H1 (cell line): ENCODE results near the gene GFM1. TPM values are rescaled to one million over a fixed set of nuclear protein-coding genes. Genes with fewer than 3 reads are reported as not detected.

Source experiments
- CTCF ChIA-PET: fragments of 300-600 bp; sonication (Branson Sonifier 250); formaldehyde crosslinking; loops from one replicate; lab custom pipeline; 2021; ENCODE audit not compliant: partially characterized antibody; lab: Charles Lee
- POLR2A ChIA-PET: fragments of 300-600 bp; sonication (Branson Sonifier 250); formaldehyde crosslinking; loops from one replicate; lab custom pipeline; 2021; ENCODE audit warnings: inconsistent platforms; ENCODE audit not compliant: partially characterized antibody; lab: Charles Lee
- DNase-seq, 2 experiments: peaks; one replicate each; pipeline versions ENCODE4 v3.0.0 to v3.0.0-alpha.2; 2010 to 2022; ENCODE audit warnings: low spot score in 2 of 2, low read depth in 1 of 2, mixed read lengths in 1 of 2
- FAIRE-seq: peaks from 2 replicates; lab custom pipeline; 2011; peaks lifted over from hg19 to GRCh38; lab: Jason Lieb, UNC
- H2AFZ ChIP-seq: 2 replicates; pipeline ENCODE4 v1.8.1; 2012; ENCODE audit warnings: low read length, inconsistent platforms
- H2AK5ac ChIP-seq: 2 replicates; pipeline ENCODE4 v1.6.1; 2013; ENCODE audit warnings: low read depth, low read length
- H2BK120ac ChIP-seq: replicated peaks from 2 replicates; pipeline ENCODE3; 2013; ENCODE audit warnings: low read depth, low read length, inconsistent platforms
- H2BK12ac ChIP-seq: 2 replicates; pipeline ENCODE4 v1.6.1; 2013; ENCODE audit warnings: low read depth, low read length
- H2BK15ac ChIP-seq: 2 replicates; pipeline ENCODE4 v1.6.1; 2013; ENCODE audit warnings: low read length
- H2BK20ac ChIP-seq: 2 replicates; pipeline ENCODE4 v1.6.1; 2013; ENCODE audit warnings: low read length
- H2BK5ac ChIP-seq: 2 replicates; pipeline ENCODE4 v1.6.1; 2013; ENCODE audit warnings: low read depth, low read length
- H3K14ac ChIP-seq: 2 replicates; pipeline ENCODE4 v1.6.1; 2013; ENCODE audit warnings: inconsistent platforms; ENCODE audit not compliant: insufficient read length
- H3K18ac ChIP-seq: 2 replicates; pipeline ENCODE4 v1.6.1; 2013; ENCODE audit warnings: low read length; ENCODE audit errors: extremely low read depth
- H3K23ac ChIP-seq: 2 replicates; pipeline ENCODE4 v1.6.1; 2013; ENCODE audit warnings: inconsistent platforms; ENCODE audit not compliant: insufficient read length
- H3K23me2 ChIP-seq: 2 replicates; pipeline ENCODE4 v1.6.1; 2013; ENCODE audit warnings: low read depth, low read length
- H3K27ac ChIP-seq: 2 replicates; pipeline ENCODE4 v1.6.1; 2011; ENCODE audit warnings: low read depth, low read length, inconsistent platforms
- H3K27me3 ChIP-seq, 4 experiments: replicated peaks in 1 of 4; 1 replicate in 1 of 4; 2 replicates in 3 of 4; pipeline versions ENCODE4 v1.6.1 to v1.8.1; 2011 to 2013; ENCODE audit warnings: low read length in 3 of 4, mild to moderate bottlenecking in 3 of 4, inconsistent platforms in 2 of 4, mixed read lengths in 2 of 4, moderate library complexity in 1 of 4; ENCODE audit not compliant: control insufficient read depth in 3 of 4, insufficient read depth in 3 of 4; ENCODE audit errors: extremely low read depth in 1 of 4
- H3K36me3 ChIP-seq, 4 experiments: 2 replicates each; pipeline versions ENCODE4 v1.6.1 to v1.8.1; 2011 to 2013; ENCODE audit warnings: mild to moderate bottlenecking in 4 of 4, low read length in 3 of 4, moderate library complexity in 2 of 4, control low read depth in 1 of 4, inconsistent platforms in 1 of 4; ENCODE audit not compliant: insufficient read depth in 4 of 4, control insufficient read depth in 2 of 4
- H3K4ac ChIP-seq: replicated peaks from 2 replicates; pipeline ENCODE3; 2013; ENCODE audit warnings: low read length, low read depth, mixed read lengths, inconsistent platforms; ENCODE audit not compliant: insufficient read length
- H3K4me1 ChIP-seq, 4 experiments: replicated peaks in 1 of 4; 1 replicate in 1 of 4; 2 replicates in 3 of 4; pipeline versions ENCODE4 v1.6.1 to v1.8.1; 2011 to 2013; ENCODE audit warnings: low read length in 3 of 4, inconsistent platforms in 2 of 4, mixed read lengths in 1 of 4; ENCODE audit not compliant: insufficient read depth in 4 of 4, control insufficient read depth in 3 of 4
- H3K4me2 ChIP-seq, 2 experiments: 2 replicates each; pipeline versions ENCODE4 v1.6.1 to v1.8.1; 2011 to 2013; ENCODE audit warnings: low read depth in 2 of 2, low read length in 2 of 2, control low read depth in 1 of 2, inconsistent platforms in 1 of 2, mild to moderate bottlenecking in 1 of 2; ENCODE audit not compliant: insufficient read depth in 1 of 2
- H3K4me3 ChIP-seq, 4 experiments: fragments of 200-600, 300-600 bp in 1 of 4; sonication (generic), shearing (Covaris generic), sonication (Bioruptor Twin) in 1 of 4; 2 replicates each; pipeline versions ENCODE4 v1.5.1 to v1.8.1; 2011 to 2016; ENCODE audit warnings: low read length in 4 of 4, low read depth in 3 of 4, control low read depth in 2 of 4, inconsistent platforms in 2 of 4, mild to moderate bottlenecking in 2 of 4, mixed read lengths in 1 of 4, moderate library complexity in 1 of 4; ENCODE audit not compliant: insufficient read depth in 2 of 4; ENCODE audit errors: extremely low read depth in 1 of 4
- H3K56ac ChIP-seq: replicated peaks from 2 replicates; pipeline ENCODE3; 2013; ENCODE audit warnings: low read depth, mild to moderate bottlenecking, mixed read lengths, low read length, inconsistent platforms; ENCODE audit not compliant: insufficient read length
- H3K79me1 ChIP-seq: 2 replicates; pipeline ENCODE4 v1.6.1; 2013; ENCODE audit warnings: low read depth, low read length, control low read depth
- H3K79me2 ChIP-seq, 2 experiments: 2 replicates each; pipeline versions ENCODE4 v1.6.1 to v1.8.1; 2012 to 2013; ENCODE audit warnings: low read length in 2 of 2, mild to moderate bottlenecking in 2 of 2, inconsistent platforms in 1 of 2; ENCODE audit not compliant: insufficient read depth in 2 of 2, control insufficient read depth in 1 of 2
- H3K9ac ChIP-seq, 4 experiments: replicated peaks in 1 of 4; 1 replicate in 1 of 4; 2 replicates in 3 of 4; pipeline versions ENCODE4 v1.6.1 to v1.8.1; 2011 to 2013; ENCODE audit warnings: low read depth in 3 of 4, low read length in 3 of 4, control low read depth in 2 of 4, mild to moderate bottlenecking in 2 of 4, moderate library complexity in 2 of 4, inconsistent platforms in 1 of 4; ENCODE audit errors: extremely low read depth in 1 of 4
- H3K9me3 ChIP-seq, 2 experiments: 2 replicates each; pipeline versions ENCODE4 v1.6.1 to v1.8.1; 2012 to 2013; ENCODE audit warnings: mild to moderate bottlenecking in 2 of 2, moderate library complexity in 2 of 2, control low read depth in 1 of 2, inconsistent platforms in 1 of 2, low read depth in 1 of 2, low read length in 1 of 2, mixed read lengths in 1 of 2; ENCODE audit not compliant: insufficient read depth in 2 of 2
- H4K20me1 ChIP-seq, 2 experiments: replicated peaks in 1 of 2; 2 replicates each; pipeline versions ENCODE3 to v1.8.1; 2011 to 2013; ENCODE audit warnings: inconsistent platforms in 2 of 2, low read length in 2 of 2, mild to moderate bottlenecking in 1 of 2; ENCODE audit not compliant: insufficient read depth in 2 of 2, control insufficient read depth in 1 of 2
- H4K5ac ChIP-seq: 2 replicates; pipeline ENCODE4 v1.6.1; 2013; ENCODE audit warnings: low read length, low read depth, mixed read lengths, inconsistent platforms; ENCODE audit not compliant: insufficient read length
- H4K8ac ChIP-seq: 2 replicates; pipeline ENCODE4 v1.8.0; 2013; ENCODE audit warnings: mild to moderate bottlenecking, moderate library complexity, low read length, inconsistent platforms; ENCODE audit not compliant: insufficient read depth; ENCODE audit errors: extremely low read depth
- H4K91ac ChIP-seq: replicated peaks from 2 replicates; pipeline ENCODE3; 2013; ENCODE audit warnings: low read length, mixed read lengths, inconsistent platforms; ENCODE audit not compliant: insufficient read length
- ASH2L ChIP-seq: fragments of 200-600, 300-600 bp; sonication (generic); IDR thresholded peaks from one replicate; pipeline ENCODE4 v1.7.1; 2017; ENCODE audit warnings: low read length
- CBX8 ChIP-seq: fragments of 300-800, 300-1000 bp; sonication (generic); IDR thresholded peaks from 2 replicates; pipeline ENCODE4 v1.7.1; 2016; ENCODE audit warnings: low read depth, low read length, borderline replicate concordance
- CHD2 ChIP-seq: IDR thresholded peaks from 2 replicates; pipeline ENCODE4 v1.6.1; 2012; ENCODE audit warnings: low read length, improper control_type of control experiment
- JUND ChIP-seq: IDR thresholded peaks from 2 replicates; pipeline ENCODE4 v1.6.1; 2011; ENCODE audit warnings: mild to moderate bottlenecking, improper control_type of control experiment, low read length
- KDM4A ChIP-seq: IDR thresholded peaks from one replicate; pipeline ENCODE4 v1.7.1; 2012; ENCODE audit warnings: low read depth, mild to moderate bottlenecking, moderate library complexity, low read length, inconsistent platforms; ENCODE audit not compliant: severe bottlenecking
- POLR2A ChIP-seq, 2 experiments: IDR thresholded peaks; 1 replicate in 1 of 2; 2 replicates in 1 of 2; pipeline ENCODE4 v1.6.1; 2011; ENCODE audit warnings: low read depth in 2 of 2, low read length in 2 of 2, mild to moderate bottlenecking in 2 of 2; ENCODE audit errors: control extremely low read depth in 1 of 2
- SP2 ChIP-seq: IDR thresholded peaks from 2 replicates; pipeline ENCODE4 v1.6.1; 2012; ENCODE audit warnings: mild to moderate bottlenecking, low read length, inconsistent platforms
- WGBS, 2 experiments: shearing (Covaris generic) in 1 of 2; methylation state at CpG; one replicate each; pipeline versions ENCODE4 v1.1.6 to v1.1.7; 2013 to 2015; ENCODE audit warnings: low lambda C conversion rate in 2 of 2, mixed read lengths in 2 of 2, inconsistent platforms in 1 of 2, low coverage in 1 of 2, missing lambda C conversion rate in 1 of 2; ENCODE audit not compliant: insufficient replicate concordance in 2 of 2, insufficient coverage in 1 of 2, insufficient read length in 1 of 2; ENCODE audit errors: extremely low coverage in 1 of 2, missing lambda C conversion rate in 1 of 2; 5-methylcytosine and 5-hydroxymethylcytosine counted together
- polyA plus RNA-seq, 7 experiments: library from polyadenylated mRNA; depleted of rRNA in 3 of 7; stranded (reverse) in 5 of 7; unstranded in 2 of 7; fragments of >200 nt in 5 of 7; fragments of 200-250 nt in 2 of 7; gene quantifications; 1 replicate in 5 of 7; 2 replicates in 1 of 7; 4 replicates in 1 of 7; pipeline versions ENCODE4 v1.2.1 to v1.2.3, GENCODE V29; 2011 to 2013; ENCODE audit warnings: missing spikeins in 2 of 7, mixed read lengths in 2 of 7
- total RNA-seq: library from RNA; stranded (reverse); fragmentation: NEBNext Ultra II Directional; extraction: Animal tissue kit (Norgen Biotek cat#: 25700); gene quantifications from 2 replicates; pipeline ENCODE4 v1.2.1, GENCODE V29; 2021
- TF ChIP-seq, protein P1 (sequence below): IDR thresholded peaks from 2 replicates; pipeline ENCODE4 v1.6.1; 2012; ENCODE audit warnings: low read length, inconsistent platforms

Gene GFM1
- total and polyA plus RNA-seq, 2 of the 8 experiments (the other 6 are each of a cell fraction or from before 2014, with no cell fraction given) = 10.9 to 45.3 TPM

DNA sequence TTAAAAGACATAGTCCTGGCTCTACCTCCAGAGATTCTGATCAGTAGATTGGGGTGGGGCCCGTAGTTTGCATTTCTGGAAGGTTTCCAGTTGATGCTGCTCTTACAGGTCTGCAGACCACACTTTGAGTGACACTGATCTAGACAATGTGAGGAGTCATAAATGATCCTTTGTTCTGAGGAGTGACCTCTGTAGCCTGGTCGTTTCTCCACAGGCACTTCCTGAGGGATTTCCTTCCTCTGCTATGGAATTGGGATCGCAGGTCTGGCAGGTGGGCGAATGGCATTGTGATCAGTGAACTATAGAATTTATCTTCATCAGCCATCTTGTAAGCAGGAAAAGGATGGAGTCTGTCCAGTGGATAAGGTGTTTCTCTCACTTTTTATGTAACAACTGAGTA lies 5.5 kb downstream of the GFM1 start:
- POLR2A ChIA-PET = no interaction called here

More for the DNA sequence above, 5.5 kb downstream of the GFM1 start:
- Histone ChIP-seq H3K4ac (no peak overlapping the region), H3K27ac (no peak overlapping the region), H2BK20ac (no peak overlapping the region), H3K9ac (no peak overlapping the region), H2AK5ac (no peak overlapping the region), H4K91ac (no peak overlapping the region), H2AFZ (no peak overlapping the region), H3K23me2 (no peaks in the 10 kb centered on the region), H3K36me3 (peaks cover 3 to 40% (median 15%) of the 10 kb centered on the region in 4 experiments; a peak in 7 of 8 replicates), H3K14ac (no peak overlapping the region), H4K8ac (no peak overlapping the region), H3K18ac (no peak overlapping the region), H3K27me3 (no peaks in the 10 kb centered on the region), H3K79me1 (no peaks in the 10 kb centered on the region; the same call in 1 of the 2 replicates), H2BK120ac (no peak overlapping the region), H2BK12ac (no peak overlapping the region)
- no peak for DNase-seq
- TF ChIP-seq, protein P1, sequence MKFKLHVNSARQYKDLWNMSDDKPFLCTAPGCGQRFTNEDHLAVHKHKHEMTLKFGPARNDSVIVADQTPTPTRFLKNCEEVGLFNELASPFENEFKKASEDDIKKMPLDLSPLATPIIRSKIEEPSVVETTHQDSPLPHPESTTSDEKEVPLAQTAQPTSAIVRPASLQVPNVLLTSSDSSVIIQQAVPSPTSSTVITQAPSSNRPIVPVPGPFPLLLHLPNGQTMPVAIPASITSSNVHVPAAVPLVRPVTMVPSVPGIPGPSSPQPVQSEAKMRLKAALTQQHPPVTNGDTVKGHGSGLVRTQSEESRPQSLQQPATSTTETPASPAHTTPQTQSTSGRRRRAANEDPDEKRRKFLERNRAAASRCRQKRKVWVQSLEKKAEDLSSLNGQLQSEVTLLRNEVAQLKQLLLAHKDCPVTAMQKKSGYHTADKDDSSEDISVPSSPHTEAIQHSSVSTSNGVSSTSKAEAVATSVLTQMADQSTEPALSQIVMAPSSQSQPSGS = no peak
- TF ChIP-seq CBX8 (no peak), ASH2L (no peak), SP2 (no peak), POLR2A (IDR thresholded peaks at IDR 0.05; ENCODE audit: control extremely low read depth in 1 of 2, low read depth in 2 of 2, low read length in 2 of 2) (no peak), JUND (no peak), KDM4A (no peak), CHD2 (no peak)
- TF ChIP-seq, all 59 proteins: peak for 0
- H4K5ac ChIP-seq = no peak overlapping the region
- H3K4me3 ChIP-seq = no peak overlapping the region
- no peaks in the 10 kb centered on the region for H3K4me1 ChIP-seq
- H3K79me2 ChIP-seq = peaks cover 0 to 27% of the 10 kb centered on the region in 2 experiments; a peak in 3 of 4 replicates
- H4K20me1 ChIP-seq = no peaks in the 10 kb centered on the region
- CTCF ChIA-PET = no interaction called here
- 75% methylated on average over 4 of the region's 4 CpGs; no CpG with 5 or more reads in 1 of the 2 experiments for WGBS, 2 experiments
- H3K56ac ChIP-seq = no peak overlapping the region
- H3K4me2 ChIP-seq = no peak overlapping the region
- no peak overlapping the region for H2BK5ac ChIP-seq
- H3K23ac ChIP-seq = no peak overlapping the region
- H2BK15ac ChIP-seq = no peak overlapping the region
- FAIRE-seq = no peak
- H3K9me3 ChIP-seq = no peaks in the 10 kb centered on the region
